Measurements from ENCODE around the gene SORBS1. TPM values are rescaled to one million over a fixed set of nuclear protein-coding genes. Genes with fewer than 3 reads are reported as not detected.

SORBS1 gene
- total and polyA plus RNA-seq, 8 donors, result 34.4 to 713 (median 168) TPM

GRCh38 chr10:95547791-95548435 is 13.3 kb downstream of the SORBS1 start:
- intact Hi-C loops (cut with DNase I; ENCODE audit: low total_unique reads), result no loop called here
- H3K9me3 ChIP-seq, result peaks cover 0 to 2% (median 0%) of the 10 kb centered on the region in 4 donors
- H3K36me3 ChIP-seq, result no peaks in the 10 kb centered on the region
- WGBS, 5 donors, result 82 to 94% (median 88%) methylated on average over 3 of the region's 3 CpGs
- no peak for DNase-seq
- TF ChIP-seq CTCF (IDR thresholded peaks at IDR 0.05) (no peak), POLR2A (IDR thresholded peaks at IDR 0.05) (no peak), EP300 (IDR thresholded peaks at IDR 0.05) (no peak), POLR2AphosphoS5 (IDR thresholded peaks at IDR 0.05) (no peak)
- peak overlapping the region in 4 of 5 donors; percentile 3 to 95 (median 47) for H3K27ac ChIP-seq
- H3K27me3 ChIP-seq, result no peaks in the 10 kb centered on the region
- peaks cover 49 to 93% (median 77%) of the 10 kb centered on the region in 4 donors for H3K4me1 ChIP-seq
- H3K4me3 ChIP-seq, result no peak overlapping the region

DNA sequence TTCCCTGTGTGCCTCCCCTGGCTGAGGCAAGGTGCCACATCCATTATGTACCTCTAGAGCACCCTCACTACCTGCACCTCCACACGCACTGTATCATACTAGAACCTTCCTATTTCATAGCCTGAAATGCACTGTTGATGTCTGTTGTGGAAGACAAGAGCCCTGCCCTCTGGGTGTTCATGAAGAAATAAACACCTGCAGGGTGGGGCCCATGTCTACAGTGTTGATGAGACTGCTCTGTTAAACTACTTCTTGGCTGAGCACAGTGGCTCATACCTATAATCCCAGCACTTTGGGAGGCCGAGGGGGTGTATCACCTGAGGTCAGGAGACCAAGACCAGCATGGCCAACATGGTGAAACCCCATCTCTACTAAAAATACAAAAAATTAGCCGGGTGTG is 14.0 kb downstream of the SORBS1 start:
- Histone ChIP-seq H3K4me3 (no peak overlapping the region), H3K9me3 (no peaks in the 10 kb centered on the region), H3K36me3 (no peaks in the 10 kb centered on the region), H3K27ac (peak overlapping the region in 3 of 5 donors; percentile 3 to 95 (median 85)), H3K4me1 (peaks cover 56 to 94% (median 79%) of the 10 kb centered on the region in 4 donors), H3K27me3 (no peaks in the 10 kb centered on the region)
- WGBS, 5 donors, result 57 to 95% (median 91%) methylated on average over 3 of the region's 3 CpGs
- intact Hi-C loops (cut with DNase I; ENCODE audit: low total_unique reads), result no loop called here
- no peak for DNase-seq
- TF ChIP-seq EP300 (IDR thresholded peaks at IDR 0.05), result no peak
- no peak for TF ChIP-seq POLR2A (IDR thresholded peaks at IDR 0.05)
- TF ChIP-seq POLR2AphosphoS5 (IDR thresholded peaks at IDR 0.05), result no peak
- no peak for TF ChIP-seq CTCF (IDR thresholded peaks at IDR 0.05)

DNA sequence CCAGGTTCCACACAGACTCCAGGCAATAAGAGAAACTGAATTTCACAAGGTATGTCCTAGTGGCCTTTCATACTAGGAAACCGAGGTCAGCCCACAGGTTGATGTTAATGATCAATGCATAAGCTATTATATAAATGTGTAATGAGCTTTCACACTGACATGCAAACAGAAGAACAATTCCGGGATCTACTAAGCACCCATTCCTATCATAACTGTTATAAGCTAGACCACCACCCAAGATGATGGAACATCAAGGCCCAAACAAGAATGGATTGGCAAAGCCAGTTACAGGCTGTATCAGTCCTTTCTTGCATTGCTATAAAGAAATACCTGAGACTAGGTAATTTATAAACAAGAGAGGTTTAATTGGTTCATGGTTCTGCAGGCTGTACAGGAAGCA is 15.2 kb downstream of the SORBS1 start:
- no peak for DNase-seq
- H3K4me1 ChIP-seq, result peaks cover 62 to 95% (median 85%) of the 10 kb centered on the region in 4 donors
- WGBS, 5 donors, result 74 to 88% (median 81%) methylated on average over 2 of the region's 2 CpGs
- H3K27me3 ChIP-seq, result no peaks in the 10 kb centered on the region
- H3K36me3 ChIP-seq, result no peaks in the 10 kb centered on the region
- intact Hi-C loops (cut with DNase I; ENCODE audit: low total_unique reads), result no loop called here
- no peak for TF ChIP-seq POLR2AphosphoS5 (IDR thresholded peaks at IDR 0.05)
- no peak for TF ChIP-seq EP300 (IDR thresholded peaks at IDR 0.05)
- no peak for TF ChIP-seq POLR2A (IDR thresholded peaks at IDR 0.05)
- no peak for TF ChIP-seq CTCF (IDR thresholded peaks at IDR 0.05)
- no peak overlapping the region for H3K4me3 ChIP-seq
- H3K27ac ChIP-seq, result peak overlapping the region in 4 of 5 donors; percentile 82 to 95 (median 86)
- H3K9me3 ChIP-seq, result no peaks in the 10 kb centered on the region

GRCh38 chr10:95544783-95545500 is 16.2 kb downstream of the SORBS1 start:
- Histone ChIP-seq H3K4me1 (peaks cover 69 to 95% (median 89%) of the 10 kb centered on the region in 4 donors), H3K36me3 (no peaks in the 10 kb centered on the region), H3K27ac (peak overlapping the region; percentile 74 to 95 (median 85)), H3K27me3 (no peaks in the 10 kb centered on the region), H3K4me3 (peak overlapping the region in 3 of 4 donors; percentile 13 to 19 (median 14)), H3K9me3 (no peaks in the 10 kb centered on the region)
- 57 to 64% (median 60%) methylated on average over 12 of the region's 12 CpGs for WGBS, 5 donors
- DNase-seq, result no peak
- TF ChIP-seq POLR2AphosphoS5 (IDR thresholded peaks at IDR 0.05) (no peak), EP300 (IDR thresholded peaks at IDR 0.05) (no peak), CTCF (IDR thresholded peaks at IDR 0.05) (no peak), POLR2A (IDR thresholded peaks at IDR 0.05) (no peak)
- intact Hi-C loops (cut with DNase I; ENCODE audit: low total_unique reads), result no loop called here
